Spinal cord (tissue), 4 donors: ENCODE results near the gene DCN. TPM values are rescaled to one million over a fixed set of nuclear protein-coding genes. Genes with fewer than 3 reads are reported as not detected.

Experiments
- polyA plus RNA-seq, 2 donors: library from polyadenylated mRNA; unstranded; fragments of 120-200 nt; gene quantifications; one replicate each; pipeline ENCODE4 v1.2.1, GENCODE V29; 2013; ENCODE audit not compliant: insufficient read length in 2 of 2
- small RNA-seq: library from RNA; depleted of rRNA; stranded (forward); fragments of <200 nt; gene quantifications from one replicate; pipeline ENCODE3, GENCODE V24; 2014; ENCODE audit warnings: low replicate concordance
- total RNA-seq, 2 donors: library from RNA; depleted of rRNA in 1 of 2; stranded (reverse); fragments of 120-200 nt in 1 of 2; fragments of >200 nt in 1 of 2; gene quantifications; one replicate each; pipeline versions ENCODE4 v1.2.3 to v1.2.4, GENCODE V29; 2013 to 2014

Gene DCN
- total and polyA plus RNA-seq, 4 donors: 150 to 1,076 (median 470) TPM

Small RNA genes lying within 50 kb of the gene (small RNA-seq; reads per million reads assigned to genes)
- gene AC007115.1: not detected

Other genes starting within 250 kb of the DCN start
- not detected for gene CCER1, start 227.6 kb downstream of the DCN start, total RNA-seq
- gene CCER1, start 227.6 kb downstream of the DCN start, polyA plus RNA-seq: not detected
- under 1 TPM in 1 of 2 donors, not detected in 1; 0.17 TPM for gene EPYC, start 177.8 kb downstream of the DCN start, total RNA-seq
- gene EPYC, start 177.8 kb downstream of the DCN start, polyA plus RNA-seq: not detected
- gene KERA, start 124.8 kb downstream of the DCN start, total RNA-seq: 1 to 10 TPM; 1.3 to 2.4 TPM
- under 1 TPM in 1 of 2 donors, not detected in 1; 0.08 TPM for gene KERA, start 124.8 kb downstream of the DCN start, polyA plus RNA-seq
- gene LUM, start 71.3 kb downstream of the DCN start, total RNA-seq: 100 to 1,000 TPM; 120 to 141 TPM
- 10 to 100 TPM; 31.3 to 48.9 TPM for gene LUM, start 71.3 kb downstream of the DCN start, polyA plus RNA-seq